HFFc6 (cell line): ENCODE results near the gene TMEM41B. TPM values are rescaled to one million over a fixed set of nuclear protein-coding genes. Genes with fewer than 3 reads are reported as not detected.

Experiments
- DNase-seq: peaks from one replicate; pipeline ENCODE4 v3.0.0-alpha.2; 2018
- H3K27ac Mint-ChIP-seq: 2 replicates; pipeline ENCODE4 v1.8.0; 2020; ENCODE audit warnings: mild to moderate bottlenecking, mixed read lengths
- H3K27me3 Mint-ChIP-seq: 2 replicates; pipeline ENCODE4 v1.8.0; 2021; ENCODE audit warnings: mild to moderate bottlenecking, moderate library complexity, mixed read lengths; ENCODE audit not compliant: insufficient read depth
- H3K36me3 Mint-ChIP-seq: 2 replicates; pipeline ENCODE4 v1.8.0; 2021; ENCODE audit warnings: low read depth, mixed read lengths
- H3K4me1 Mint-ChIP-seq: 2 replicates; pipeline ENCODE4 v1.8.0; 2020; ENCODE audit warnings: low read depth, mixed read lengths
- H3K4me3 Mint-ChIP-seq: 2 replicates; pipeline ENCODE4 v1.8.0; 2020; ENCODE audit warnings: mild to moderate bottlenecking, moderate library complexity, mixed read lengths
- H3K9me3 Mint-ChIP-seq: 2 replicates; pipeline ENCODE4 v1.8.0; 2020; ENCODE audit warnings: mild to moderate bottlenecking, mixed read lengths
- CTCF ChIP-seq: fragments of 200-600 bp; sonication (generic); IDR thresholded peaks from 2 replicates; pipeline ENCODE4 v1.5.0; 2021; ENCODE audit warnings: antibody characterized with exemption, mild to moderate bottlenecking
- total RNA-seq, 6 experiments: library from RNA; stranded (reverse); fragmentation: NEBNext Ultra II Directional; extraction: Animal tissue kit (Norgen Biotek cat#: 25700); gene quantifications; 2 replicates in 1 of 6; 3 replicates in 5 of 6; pipeline ENCODE4 v1.2.3, GENCODE V29; 2021

TMEM41B gene
- total RNA-seq, 6 experiments from 2014 or later = 30.5 to 35.3 (median 32.6) TPM

- no peak for TF ChIP-seq CTCF
- no peaks in the 10 kb centered on the region for H3K9me3 Mint-ChIP-seq
- no peak overlapping the region for H3K27ac Mint-ChIP-seq
- H3K4me1 Mint-ChIP-seq = peaks cover 51% of the 10 kb centered on the region
- H3K36me3 Mint-ChIP-seq = peaks cover 13% of the 10 kb centered on the region
- no peak overlapping the region for H3K4me3 Mint-ChIP-seq
- no peaks in the 10 kb centered on the region for H3K27me3 Mint-ChIP-seq
- no peak for DNase-seq
These were observed 81.9 kb downstream of the TMEM41B start for GRCh38 chr11:9232482-9232881.

GRCh38 chr11:9231848-9232177, 82.6 kb downstream of the TMEM41B start:
- no peak for TF ChIP-seq CTCF
- peak; percentile 10 for DNase-seq
- H3K9me3 Mint-ChIP-seq = no peaks in the 10 kb centered on the region
- peak overlapping the region; percentile 72 for H3K4me3 Mint-ChIP-seq
- no peaks in the 10 kb centered on the region for H3K27me3 Mint-ChIP-seq
- H3K27ac Mint-ChIP-seq = peak overlapping the region; percentile 70
- H3K4me1 Mint-ChIP-seq = peaks cover 52% of the 10 kb centered on the region
- H3K36me3 Mint-ChIP-seq = peaks cover 13% of the 10 kb centered on the region

Other genes starting within 250 kb of the TMEM41B start
- 1 to 10 TPM in 1 of 6 experiments, under 1 TPM in 5; 0.31 to 1.1 (median 0.80) TPM for gene SCUBE2, start 223.0 kb downstream of the TMEM41B start, total RNA-seq
- gene DENND5A, start 49.2 kb downstream of the TMEM41B start, total RNA-seq = 100 to 1,000 TPM in 1 of 6 experiments, 10 to 100 TPM in 5; 82.0 to 106 (median 92.8) TPM
- gene IPO7, start 70.1 kb upstream of the TMEM41B start, total RNA-seq = 100 to 1,000 TPM; 134 to 172 (median 154) TPM
- 10 to 100 TPM; 17.5 to 23.0 (median 20.7) TPM for gene ZNF143, start 146.4 kb upstream of the TMEM41B start, total RNA-seq